Measurements from ENCODE around the gene P4HB.

The P4HB gene

DNA sequence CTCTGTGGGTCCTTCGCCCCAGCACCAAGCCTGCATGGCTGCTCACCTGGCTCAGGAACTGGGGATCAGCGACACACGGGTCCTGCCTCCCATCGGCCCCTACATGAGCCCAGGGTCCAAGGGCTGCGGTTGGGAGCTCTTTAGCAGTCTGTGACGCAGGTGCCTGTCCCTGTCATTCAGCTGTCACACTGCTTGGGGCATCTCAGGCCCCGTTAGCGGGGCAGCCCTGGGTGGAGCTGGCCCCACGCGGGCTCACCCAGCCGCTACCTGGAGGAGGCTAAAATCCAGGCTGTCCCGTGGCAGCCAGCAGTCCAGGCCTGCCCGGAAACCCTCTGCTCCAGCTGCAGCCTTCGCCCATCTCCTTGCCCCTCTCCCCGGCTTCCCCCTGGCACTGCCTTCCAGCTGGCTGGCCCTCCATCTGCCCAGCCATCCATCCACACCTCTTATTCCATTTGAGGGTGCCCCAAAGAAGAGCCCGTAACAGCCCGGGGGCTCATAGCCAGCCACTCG lies 53.1 kb downstream of the P4HB start:
- no peak for DNase-seq

DNA sequence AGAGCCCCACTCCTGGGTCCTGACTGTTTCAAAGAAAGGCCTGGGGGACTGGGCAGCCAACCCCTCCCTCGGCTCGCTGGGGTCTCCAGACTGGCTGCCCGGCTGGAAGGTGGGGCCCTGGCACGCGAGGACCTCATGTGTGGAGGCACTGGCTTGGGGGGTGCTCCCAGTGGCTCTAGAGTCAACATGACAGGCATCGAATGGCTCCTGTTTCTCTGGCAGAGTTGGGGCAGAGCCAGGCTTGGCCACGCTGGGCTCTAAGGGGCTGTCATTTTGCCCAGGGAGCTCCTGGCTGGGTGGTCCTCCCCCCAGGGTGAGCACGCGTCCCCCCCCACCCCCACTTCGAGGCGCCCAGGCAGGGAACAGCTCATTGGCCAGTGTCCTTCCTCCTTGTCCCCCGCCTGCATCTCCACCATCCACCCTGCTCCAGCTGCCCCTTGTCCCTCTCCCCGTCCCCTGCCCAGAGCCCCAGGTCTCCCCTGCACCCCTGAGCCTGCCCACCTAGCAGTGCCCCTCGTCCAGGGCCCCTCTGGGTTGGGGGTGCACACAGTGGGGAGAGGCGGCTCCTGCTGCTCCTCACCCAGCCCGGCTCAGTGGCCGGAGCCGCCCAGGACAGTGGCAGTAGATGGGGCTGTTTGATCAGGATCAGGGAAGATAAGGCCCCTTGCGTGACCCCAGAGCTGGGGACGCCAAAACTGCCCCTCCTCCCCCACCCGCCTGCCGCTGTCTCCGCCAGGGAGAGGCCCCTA lies 53.7 kb downstream of the P4HB start:
- no peak for DNase-seq

DNA sequence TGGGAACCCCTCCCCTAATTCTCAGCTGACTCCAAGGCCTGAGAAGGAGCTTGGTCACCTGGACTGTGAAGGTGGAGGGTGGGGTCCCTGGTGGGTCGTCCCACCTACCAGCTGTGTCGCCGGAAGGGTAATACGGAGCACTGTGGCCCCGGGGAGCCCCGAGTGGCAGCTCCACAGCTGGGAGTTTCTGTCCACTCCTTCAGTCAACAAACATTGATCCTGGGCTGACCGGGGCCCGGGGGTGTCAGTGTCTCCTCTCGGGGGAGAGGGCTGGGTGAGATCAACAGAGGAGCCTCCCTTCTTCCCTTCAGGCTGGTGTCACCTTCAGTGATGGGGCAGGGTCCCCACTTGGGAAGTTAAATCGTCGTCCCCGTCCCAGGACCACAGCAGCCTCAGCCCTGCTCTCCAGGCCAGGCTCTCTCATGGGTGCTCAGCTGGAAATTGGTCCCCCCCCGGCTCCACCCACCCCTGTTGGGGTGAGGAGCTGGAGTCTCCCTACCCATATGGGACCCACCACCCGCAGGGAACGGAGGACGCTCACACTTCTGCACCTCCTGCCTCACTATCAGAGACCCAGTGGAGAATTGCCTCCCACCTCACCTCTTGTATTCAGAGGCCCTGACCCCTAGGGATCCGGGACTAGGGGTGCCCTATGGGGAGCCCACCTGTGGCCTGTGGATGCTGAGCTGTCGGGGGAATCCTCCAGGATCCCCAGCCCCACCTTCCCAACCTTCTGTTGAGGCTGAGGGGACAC lies 54.5 kb downstream of the P4HB start:
- DNase-seq = no peak

DNA sequence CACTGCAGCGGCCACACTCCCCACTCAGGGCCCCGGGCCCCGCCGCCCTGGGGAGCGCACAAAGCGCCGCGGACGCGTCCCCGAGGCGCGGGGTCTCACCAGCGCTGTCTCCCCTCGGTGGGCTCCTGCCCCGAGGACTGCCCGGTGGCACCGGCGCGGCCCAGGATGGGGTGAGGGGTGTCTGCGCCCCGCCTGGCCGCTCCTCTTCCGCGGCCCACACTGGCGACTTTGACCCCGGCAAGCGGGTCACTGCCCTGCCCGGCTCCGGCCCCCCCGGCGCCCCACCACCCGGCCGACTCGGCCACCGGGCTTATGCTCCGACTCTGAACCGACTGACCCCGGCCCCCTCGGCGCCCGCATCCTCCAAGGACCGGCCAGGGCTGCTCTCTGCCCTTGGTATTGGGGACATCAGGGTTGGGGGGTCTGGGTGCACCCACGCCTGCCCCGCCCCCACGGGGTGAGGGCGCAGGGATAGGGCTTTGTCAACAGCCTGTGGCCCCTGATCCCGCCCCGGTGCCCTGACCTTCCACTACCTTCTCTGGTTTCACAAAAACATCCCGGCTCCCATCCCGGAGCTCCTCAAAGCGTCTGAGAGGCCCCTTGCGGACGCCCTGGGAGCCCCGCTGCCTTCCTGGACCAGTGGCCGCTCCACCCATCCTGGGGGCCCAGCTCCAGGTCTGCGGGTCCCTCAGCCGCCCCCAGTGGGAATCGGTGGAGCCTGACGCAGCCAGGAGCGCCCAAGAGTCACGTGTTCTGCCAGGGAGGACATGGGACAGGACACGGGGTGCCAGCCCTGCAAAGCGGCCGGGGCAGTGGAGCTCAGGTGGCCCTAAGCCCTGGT lies 55.6 kb downstream of the P4HB start:
- no peak for DNase-seq

DNA sequence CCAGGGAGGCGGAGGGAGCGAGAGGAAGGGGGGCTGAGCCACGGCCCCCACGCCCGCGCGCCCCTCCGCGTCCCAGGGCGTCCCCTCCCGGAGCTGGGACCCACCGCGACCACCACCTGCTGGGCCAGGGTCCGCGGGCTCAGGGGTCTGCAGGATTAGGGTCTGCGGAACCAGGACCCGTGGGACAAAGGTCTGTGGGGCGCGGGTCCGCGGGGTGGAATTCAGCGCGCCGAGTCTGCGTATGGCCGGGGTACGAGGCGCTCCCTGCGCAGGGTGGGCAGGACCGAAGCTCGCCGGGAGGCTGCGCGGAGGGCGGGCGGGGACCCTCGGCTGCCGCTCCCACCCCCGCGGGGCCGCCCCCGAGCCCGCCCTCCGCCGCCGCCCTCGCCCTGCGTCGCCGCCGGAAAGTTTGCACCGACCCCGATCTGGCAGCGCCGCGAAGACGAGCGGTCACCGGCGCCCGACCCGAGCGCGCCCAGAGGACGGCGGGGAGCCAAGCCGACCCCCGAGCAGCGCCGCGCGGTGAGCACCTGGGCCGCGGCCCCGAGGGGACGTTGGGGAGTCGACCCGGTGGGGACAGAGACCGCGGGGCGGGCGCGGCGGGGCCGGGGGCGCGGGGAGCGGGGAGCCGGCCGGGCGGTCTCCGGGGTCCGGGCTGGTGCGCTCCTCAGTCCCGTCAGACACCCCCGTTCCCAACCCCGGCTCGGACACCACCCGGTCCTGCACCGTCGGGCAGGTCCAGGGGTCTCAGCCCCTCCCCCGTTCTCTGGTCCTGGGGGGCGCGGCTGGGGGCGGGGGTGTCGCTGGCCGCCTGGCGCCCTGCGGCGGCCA lies 56.4 kb downstream of the P4HB start, which contains the start of gene GCGR:
TSS of gene GCGR (plus strand) at position 423 of the 831 bp plus-strand sequence. CDS start 4,869 bp downstream, outside the sequence.
- DNase-seq = no peak

DNA sequence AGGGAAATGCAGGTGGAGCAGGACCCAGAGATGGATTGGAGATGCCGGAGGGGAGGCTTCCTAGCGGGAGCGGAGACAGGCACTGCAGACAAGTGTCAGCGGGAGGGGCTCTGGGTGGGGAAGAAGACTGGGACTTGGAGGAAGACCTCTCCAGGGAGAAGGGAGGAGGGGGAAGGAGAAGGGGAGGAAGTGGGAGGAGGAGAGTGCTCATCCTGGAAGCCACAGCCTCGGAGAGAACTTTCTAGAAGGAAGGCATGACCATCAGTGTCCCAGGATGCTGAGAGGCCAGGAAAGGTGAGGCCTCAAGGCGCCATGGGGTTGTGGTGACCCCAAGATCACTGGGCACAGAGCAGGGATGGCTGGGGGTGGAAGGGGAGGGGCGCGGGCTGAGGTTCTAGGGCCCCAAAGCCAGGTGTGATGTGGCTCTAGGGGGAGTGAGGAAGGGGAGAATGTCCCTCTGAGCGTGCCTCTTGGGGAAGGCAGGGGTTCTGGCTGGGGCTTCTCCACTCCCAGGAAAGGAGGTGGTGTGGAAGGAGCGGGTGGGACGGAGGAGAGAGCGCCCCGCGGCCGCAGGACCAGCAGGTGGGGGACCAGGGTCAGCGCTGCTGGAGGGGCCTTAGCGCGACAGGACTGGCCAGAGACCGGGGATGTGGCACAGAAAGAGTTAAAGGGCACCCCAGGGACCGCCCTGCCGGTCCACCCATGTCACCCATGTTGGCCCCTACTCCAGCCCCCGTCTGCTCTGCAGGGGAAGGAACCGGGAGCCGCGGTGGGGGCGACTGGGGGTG lies 57.3 kb downstream of the P4HB start:
- DNase-seq = no peak

DNA sequence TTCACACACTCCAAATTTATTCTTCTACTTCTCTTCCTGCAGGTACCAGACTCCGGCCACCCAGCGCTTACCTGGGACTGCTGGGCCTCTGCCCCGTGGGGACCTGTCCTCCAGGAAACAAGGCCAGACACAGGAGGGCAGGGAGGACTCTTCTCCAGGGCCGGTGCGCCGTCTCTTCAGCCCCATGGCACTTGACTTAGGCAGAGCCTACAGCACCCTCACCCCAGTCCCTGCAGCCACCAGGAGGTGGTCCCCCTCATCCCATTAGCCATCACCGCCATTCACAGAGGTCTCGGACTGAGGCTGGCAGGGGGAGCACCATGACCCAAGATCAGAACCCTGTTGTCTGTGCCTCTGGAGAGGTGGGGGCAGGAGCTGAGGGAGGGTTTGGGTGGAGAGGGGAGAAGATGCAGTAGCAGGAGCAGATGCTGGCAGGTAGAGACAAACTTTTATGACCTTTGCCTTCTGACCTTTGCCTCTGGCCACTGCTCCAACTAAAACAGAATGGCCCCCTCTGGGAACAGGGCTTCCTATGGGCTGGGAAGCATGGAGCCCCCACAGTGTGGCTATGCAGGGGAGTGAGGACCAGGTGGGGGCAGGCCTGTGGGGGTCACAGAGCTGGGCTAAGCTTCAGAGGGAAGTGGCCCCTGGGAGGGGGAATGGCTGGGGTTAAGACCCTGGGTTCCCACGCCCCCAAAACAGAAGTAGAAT lies 58.1 kb downstream of the P4HB start:
- no peak for DNase-seq

DNA sequence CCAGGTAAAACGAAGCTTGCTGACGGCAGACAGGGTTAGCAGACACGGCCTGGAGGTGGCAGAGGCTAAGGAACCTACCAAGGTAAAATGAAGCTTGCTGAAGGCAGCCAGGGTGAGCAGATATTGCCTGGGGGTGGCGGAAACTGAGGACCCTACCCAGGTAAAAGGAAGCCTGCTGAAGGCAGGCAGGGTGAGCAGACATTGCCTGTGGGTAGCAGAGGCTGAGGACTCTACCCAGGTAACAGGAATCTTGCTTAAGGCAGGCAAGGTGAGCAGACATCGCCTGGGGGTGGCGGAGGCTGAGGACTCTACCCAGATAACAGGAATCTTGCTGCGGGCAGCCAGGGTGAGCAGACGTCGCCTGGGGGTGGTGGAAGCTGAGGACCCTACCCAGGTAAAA lies 59.0 kb downstream of the P4HB start:
- no peak for DNase-seq

DNA sequence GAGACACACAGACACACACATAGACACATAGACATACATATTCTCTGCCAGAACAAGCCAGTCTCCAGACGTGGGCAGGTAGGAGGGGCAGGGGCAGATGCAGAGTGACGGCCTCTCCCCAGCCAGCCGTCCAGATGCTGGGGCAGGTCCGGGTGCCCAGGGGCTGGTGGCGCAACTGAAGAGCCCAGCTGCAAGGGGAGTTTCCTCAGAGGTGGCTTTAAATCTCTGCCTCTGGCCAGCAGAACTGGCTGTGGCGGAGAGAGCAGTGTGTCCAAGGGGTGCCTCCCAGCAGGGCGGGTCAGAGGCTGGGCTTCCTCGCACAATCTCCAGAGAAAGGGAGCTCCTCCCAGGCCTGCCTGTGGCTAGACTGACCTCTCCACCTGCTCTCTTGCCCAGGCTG lies 65.8 kb downstream of the P4HB start:
- no peak for DNase-seq

DNA sequence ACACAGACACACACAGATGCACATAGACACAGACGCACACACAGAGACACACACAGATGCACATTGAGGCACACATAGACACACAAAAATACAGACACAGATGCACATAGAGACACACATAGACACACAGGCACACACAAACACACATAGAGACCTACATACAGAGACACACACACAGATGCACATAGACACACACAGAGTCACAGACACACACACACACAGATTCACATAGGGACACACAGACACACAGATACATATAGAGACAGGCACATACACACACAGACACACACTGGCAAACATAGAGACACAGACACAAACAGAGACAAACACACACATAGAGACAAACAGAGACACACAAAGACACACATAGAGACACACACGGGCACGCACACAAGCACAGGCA lies 66.3 kb downstream of the P4HB start:
- no peak for DNase-seq
